Measurements from ENCODE around the gene EID2B. TPM values are rescaled to one million over a fixed set of nuclear protein-coding genes. Genes with fewer than 3 reads are reported as not detected.

EID2B gene
- polyA plus RNA-seq, 2 donors: 0.57 to 0.80 TPM

DNA sequence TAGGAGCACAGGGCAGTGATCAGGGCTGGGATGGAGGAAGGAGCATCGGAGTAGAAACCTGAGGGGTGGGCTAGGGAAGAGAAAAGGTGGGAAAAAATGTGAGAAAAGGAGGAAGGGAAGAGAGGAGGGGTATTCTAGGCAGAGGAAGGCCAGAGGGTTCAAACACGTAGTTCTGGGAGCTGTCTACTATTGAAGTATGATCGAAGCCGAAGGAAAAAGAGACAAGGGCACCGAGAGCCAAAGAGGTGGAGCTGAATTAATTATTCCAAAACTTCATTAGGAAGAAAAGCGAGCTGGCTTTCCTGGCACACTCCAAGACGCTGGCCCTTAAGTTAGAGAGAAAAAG, 26.1 kb downstream of the EID2B start:
- H3K27ac ChIP-seq (ENCODE audit: low read depth in 2 of 2, low read length in 1 of 2): no peak overlapping the region
- peak overlapping the region in 1 of 2 donors; percentile 46 for H3K4me3 ChIP-seq (ENCODE audit: low read depth in 1 of 2, low read length in 2 of 2)
- no peaks in the 10 kb centered on the region for H3K36me3 ChIP-seq (ENCODE audit: control insufficient read depth in 2 of 2, insufficient read depth in 2 of 2, low read length in 1 of 2)
- peaks cover 0 to 15% of the 10 kb centered on the region in 2 donors for H3K27me3 ChIP-seq (ENCODE audit: control insufficient read depth in 1 of 2, insufficient read depth in 2 of 2, low read length in 2 of 2)
- 55 to 64% methylated on average over 7 of the region's 7 CpGs for WGBS, 2 donors
- peaks cover 7 to 12% of the 10 kb centered on the region in 2 donors for H3K4me1 ChIP-seq (ENCODE audit: control insufficient read depth in 2 of 2, insufficient read depth in 2 of 2, low read length in 1 of 2)
- H3K9me3 ChIP-seq (ENCODE audit: control insufficient read depth in 2 of 2, insufficient read depth in 1 of 2, low read depth in 1 of 2, low read length in 1 of 2): peaks cover 0 to 4% of the 10 kb centered on the region in 2 donors

DNA sequence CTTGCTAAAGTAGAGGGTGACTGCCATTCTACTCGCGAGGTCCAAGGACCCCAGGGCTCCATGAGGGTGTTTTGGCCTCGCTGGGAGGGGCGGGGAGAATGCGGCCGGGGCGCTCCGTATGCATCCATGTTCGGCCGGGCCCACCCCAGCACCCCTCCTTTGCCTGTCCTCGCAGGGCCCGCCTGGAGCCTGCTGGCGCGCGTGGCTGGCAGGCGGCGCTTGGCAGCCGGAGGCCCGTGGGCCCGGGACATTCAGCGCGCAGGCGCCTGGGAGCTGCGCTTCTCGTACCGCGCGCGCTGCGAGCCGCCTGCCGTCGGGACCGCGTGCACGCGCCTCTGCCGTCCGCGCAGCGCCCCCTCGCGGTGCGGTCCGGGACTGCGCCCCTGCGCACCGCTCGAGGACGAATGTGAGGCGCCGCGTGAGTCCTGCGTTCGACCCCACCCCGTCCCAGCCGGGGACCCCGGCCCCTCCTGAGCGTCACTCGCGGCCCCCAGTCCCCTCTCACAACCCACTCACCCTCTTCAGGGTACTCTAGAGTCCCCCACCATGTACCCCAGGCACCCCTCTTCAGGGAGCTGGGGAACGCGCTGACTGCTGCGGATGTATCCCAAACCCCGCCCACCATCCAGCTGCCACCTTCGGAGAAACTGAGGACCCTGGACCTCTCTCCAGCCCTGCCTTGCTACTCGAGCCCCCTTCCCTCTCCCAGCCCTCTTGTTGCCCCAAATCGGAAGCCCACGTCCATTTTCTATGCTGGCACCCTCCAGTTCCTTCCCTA, 29.8 kb downstream of the EID2B start:
- 18 to 20% methylated on average over 51 to 69 of the region's 69 CpGs for WGBS, 2 donors
- H3K4me1 ChIP-seq (ENCODE audit: control insufficient read depth in 2 of 2, insufficient read depth in 2 of 2, low read length in 1 of 2): peaks cover 8 to 14% of the 10 kb centered on the region in 2 donors
- no peak overlapping the region for H3K27ac ChIP-seq (ENCODE audit: low read depth in 2 of 2, low read length in 1 of 2)
- H3K36me3 ChIP-seq (ENCODE audit: control insufficient read depth in 2 of 2, insufficient read depth in 2 of 2, low read length in 1 of 2): no peaks in the 10 kb centered on the region
- H3K4me3 ChIP-seq (ENCODE audit: low read depth in 1 of 2, low read length in 2 of 2): no peak overlapping the region
- H3K9me3 ChIP-seq (ENCODE audit: control insufficient read depth in 2 of 2, insufficient read depth in 1 of 2, low read depth in 1 of 2, low read length in 1 of 2): peaks cover 0 to 4% of the 10 kb centered on the region in 2 donors
- H3K27me3 ChIP-seq (ENCODE audit: control insufficient read depth in 1 of 2, insufficient read depth in 2 of 2, low read length in 2 of 2): peaks cover 0 to 12% of the 10 kb centered on the region in 2 donors

DNA sequence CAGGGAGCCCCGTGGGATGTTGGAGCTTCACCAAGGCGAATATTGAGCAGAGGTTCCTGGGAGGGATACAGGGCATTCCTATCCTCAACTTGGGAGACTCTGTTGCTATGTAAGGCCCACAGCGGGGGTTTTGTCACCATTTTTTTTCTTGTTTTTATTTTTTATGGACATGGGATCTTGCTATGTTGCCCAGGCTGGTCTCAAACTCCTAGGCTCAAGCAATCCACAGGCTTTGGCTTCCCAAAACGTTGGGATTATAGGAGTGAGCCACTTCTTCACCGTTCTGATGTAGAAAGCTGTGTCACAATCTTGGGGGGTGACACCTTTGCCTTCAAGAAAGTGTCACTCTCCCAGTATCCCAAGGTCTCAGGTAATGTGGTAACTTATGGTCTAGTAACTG, 31.3 kb downstream of the EID2B start:
- no peak overlapping the region for H3K4me3 ChIP-seq (ENCODE audit: low read depth in 1 of 2, low read length in 2 of 2)

DNA sequence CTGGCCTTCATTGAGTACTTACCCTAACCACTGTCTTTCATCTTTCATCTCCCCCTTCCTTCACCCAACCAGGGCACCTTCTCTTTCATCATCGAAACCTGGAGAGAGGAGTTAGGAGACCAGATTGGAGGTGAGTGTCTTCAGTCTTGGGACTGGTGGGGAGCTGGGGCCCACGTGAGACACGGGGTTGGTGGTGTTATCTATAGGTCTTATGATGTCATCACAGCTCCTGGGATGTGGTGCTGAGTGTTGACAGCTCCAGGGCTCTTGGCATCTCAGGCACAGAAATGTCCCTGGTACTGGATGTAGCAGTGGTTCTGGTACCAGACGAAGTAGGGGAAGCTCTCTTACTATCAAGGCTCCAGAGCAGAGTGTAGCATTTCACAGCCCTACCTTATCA, 32.1 kb downstream of the EID2B start:
- peaks cover 0 to 6% of the 10 kb centered on the region in 2 donors for H3K27me3 ChIP-seq (ENCODE audit: control insufficient read depth in 1 of 2, insufficient read depth in 2 of 2, low read length in 2 of 2)
- H3K27ac ChIP-seq (ENCODE audit: low read depth in 2 of 2, low read length in 1 of 2): no peak overlapping the region
- H3K36me3 ChIP-seq (ENCODE audit: control insufficient read depth in 2 of 2, insufficient read depth in 2 of 2, low read length in 1 of 2): no peaks in the 10 kb centered on the region
- H3K4me3 ChIP-seq (ENCODE audit: low read depth in 1 of 2, low read length in 2 of 2): no peak overlapping the region
- WGBS, 2 donors: 51 to 60% methylated on average over 4 of the region's 4 CpGs
- H3K4me1 ChIP-seq (ENCODE audit: control insufficient read depth in 2 of 2, insufficient read depth in 2 of 2, low read length in 1 of 2): peaks cover 3 to 4% of the 10 kb centered on the region in 2 donors
- peaks cover 0 to 2% of the 10 kb centered on the region in 2 donors for H3K9me3 ChIP-seq (ENCODE audit: control insufficient read depth in 2 of 2, insufficient read depth in 1 of 2, low read depth in 1 of 2, low read length in 1 of 2)

More for the DNA sequence above, 31.3 kb downstream of the EID2B start:
- Histone ChIP-seq H3K9me3 (ENCODE audit: control insufficient read depth in 2 of 2, insufficient read depth in 1 of 2, low read depth in 1 of 2, low read length in 1 of 2) (peaks cover 0 to 2% of the 10 kb centered on the region in 2 donors), H3K4me1 (ENCODE audit: control insufficient read depth in 2 of 2, insufficient read depth in 2 of 2, low read length in 1 of 2) (peaks cover 3 to 4% of the 10 kb centered on the region in 2 donors), H3K27ac (ENCODE audit: low read depth in 2 of 2, low read length in 1 of 2) (no peak overlapping the region), H3K27me3 (ENCODE audit: control insufficient read depth in 1 of 2, insufficient read depth in 2 of 2, low read length in 2 of 2) (peaks cover 0 to 6% of the 10 kb centered on the region in 2 donors), H3K36me3 (ENCODE audit: control insufficient read depth in 2 of 2, insufficient read depth in 2 of 2, low read length in 1 of 2) (no peaks in the 10 kb centered on the region)
- 76% methylated on average over 5 of the region's 5 CpGs for whole genome bisulfite sequencing, 2 donors

DNA sequence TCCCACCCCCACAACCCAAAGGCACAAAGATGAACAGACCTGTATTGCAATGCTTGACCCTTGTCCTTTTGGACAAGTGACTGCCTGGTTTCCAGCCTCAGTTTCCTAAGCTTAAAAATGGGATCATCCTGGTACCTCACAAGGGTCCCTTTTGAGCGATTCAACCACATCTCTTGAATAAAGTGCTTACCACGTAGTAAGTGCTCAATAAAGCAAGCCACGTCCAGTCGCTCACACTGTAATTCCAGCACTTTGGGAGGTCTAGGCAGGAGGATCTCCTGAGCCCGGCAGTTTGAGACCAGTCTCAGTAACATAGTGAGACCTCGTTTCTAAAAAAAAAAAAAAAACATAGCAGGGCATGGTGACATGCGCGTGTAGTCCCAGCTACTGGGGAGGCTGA, 32.7 kb downstream of the EID2B start:
- peaks cover 3 to 4% of the 10 kb centered on the region in 2 donors for H3K4me1 ChIP-seq (ENCODE audit: control insufficient read depth in 2 of 2, insufficient read depth in 2 of 2, low read length in 1 of 2)
- H3K9me3 ChIP-seq (ENCODE audit: control insufficient read depth in 2 of 2, insufficient read depth in 1 of 2, low read depth in 1 of 2, low read length in 1 of 2): peaks cover 0 to 2% of the 10 kb centered on the region in 2 donors
- peaks cover 0 to 6% of the 10 kb centered on the region in 2 donors for H3K27me3 ChIP-seq (ENCODE audit: control insufficient read depth in 1 of 2, insufficient read depth in 2 of 2, low read length in 2 of 2)
- no peak overlapping the region for H3K27ac ChIP-seq (ENCODE audit: low read depth in 2 of 2, low read length in 1 of 2)
- no peak overlapping the region for H3K4me3 ChIP-seq (ENCODE audit: low read depth in 1 of 2, low read length in 2 of 2)
- no peaks in the 10 kb centered on the region for H3K36me3 ChIP-seq (ENCODE audit: control insufficient read depth in 2 of 2, insufficient read depth in 2 of 2, low read length in 1 of 2)
- 77 to 81% methylated on average over 8 of the region's 8 CpGs for WGBS, 2 donors

DNA sequence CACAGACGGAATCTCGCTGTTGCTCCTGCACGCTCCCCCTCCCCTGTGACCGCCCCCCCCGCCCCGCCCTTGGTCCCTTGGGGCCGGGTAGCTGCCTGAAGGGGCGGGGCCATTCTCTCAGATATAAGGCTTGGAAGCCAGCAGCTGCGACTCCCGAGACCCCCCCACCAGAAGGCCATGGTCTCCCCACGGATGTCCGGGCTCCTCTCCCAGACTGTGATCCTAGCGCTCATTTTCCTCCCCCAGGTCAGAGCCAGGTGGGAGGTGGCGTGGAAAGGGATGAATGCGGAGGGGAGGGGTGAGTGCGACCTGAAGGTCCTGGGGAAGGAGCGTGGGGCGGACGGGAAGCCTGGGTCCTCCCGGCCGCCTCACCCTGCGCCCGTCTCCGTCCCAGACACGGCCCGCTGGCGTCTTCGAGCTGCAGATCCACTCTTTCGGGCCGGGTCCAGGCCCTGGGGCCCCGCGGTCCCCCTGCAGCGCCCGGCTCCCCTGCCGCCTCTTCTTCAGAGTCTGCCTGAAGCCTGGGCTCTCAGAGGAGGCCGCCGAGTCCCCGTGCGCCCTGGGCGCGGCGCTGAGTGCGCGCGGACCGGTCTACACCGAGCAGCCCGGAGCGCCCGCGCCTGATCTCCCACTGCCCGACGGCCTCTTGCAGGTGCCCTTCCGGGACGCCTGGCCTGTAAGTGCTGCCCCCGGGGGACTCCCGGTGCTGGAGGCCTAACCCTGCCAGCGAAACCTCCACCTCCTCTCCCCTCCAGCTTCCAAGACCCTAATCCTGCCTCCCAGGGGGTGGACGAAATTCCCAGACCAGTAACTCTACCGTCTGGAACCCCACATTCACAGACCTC, 33.6 kb downstream of the EID2B start, which contains the start of gene DLL3:
Gene DLL3, plus strand, starts transcription at position 150 of the 845 bp plus-strand sequence. Its CDS starts 28 bp downstream, at position 178.
- H3K27ac ChIP-seq (ENCODE audit: low read depth in 2 of 2, low read length in 1 of 2): no peak within 1 kb of the TSS
- H3K4me1 ChIP-seq (ENCODE audit: control insufficient read depth in 2 of 2, insufficient read depth in 2 of 2, low read length in 1 of 2): peaks cover 3 to 4% of the 10 kb centered on the region in 2 donors
- peaks cover 0 to 6% of the 10 kb centered on the region in 2 donors for H3K27me3 ChIP-seq (ENCODE audit: control insufficient read depth in 1 of 2, insufficient read depth in 2 of 2, low read length in 2 of 2)
- no peaks in the 10 kb centered on the region for H3K36me3 ChIP-seq (ENCODE audit: control insufficient read depth in 2 of 2, insufficient read depth in 2 of 2, low read length in 1 of 2)
- peaks cover 0 to 2% of the 10 kb centered on the region in 2 donors for H3K9me3 ChIP-seq (ENCODE audit: control insufficient read depth in 2 of 2, insufficient read depth in 1 of 2, low read depth in 1 of 2, low read length in 1 of 2)
- no peak within 1 kb of the TSS for H3K4me3 ChIP-seq (ENCODE audit: low read depth in 1 of 2, low read length in 2 of 2)
- 1 to 2% methylated on average over 40 to 60 of the region's 60 CpGs for WGBS, 2 donors

DNA sequence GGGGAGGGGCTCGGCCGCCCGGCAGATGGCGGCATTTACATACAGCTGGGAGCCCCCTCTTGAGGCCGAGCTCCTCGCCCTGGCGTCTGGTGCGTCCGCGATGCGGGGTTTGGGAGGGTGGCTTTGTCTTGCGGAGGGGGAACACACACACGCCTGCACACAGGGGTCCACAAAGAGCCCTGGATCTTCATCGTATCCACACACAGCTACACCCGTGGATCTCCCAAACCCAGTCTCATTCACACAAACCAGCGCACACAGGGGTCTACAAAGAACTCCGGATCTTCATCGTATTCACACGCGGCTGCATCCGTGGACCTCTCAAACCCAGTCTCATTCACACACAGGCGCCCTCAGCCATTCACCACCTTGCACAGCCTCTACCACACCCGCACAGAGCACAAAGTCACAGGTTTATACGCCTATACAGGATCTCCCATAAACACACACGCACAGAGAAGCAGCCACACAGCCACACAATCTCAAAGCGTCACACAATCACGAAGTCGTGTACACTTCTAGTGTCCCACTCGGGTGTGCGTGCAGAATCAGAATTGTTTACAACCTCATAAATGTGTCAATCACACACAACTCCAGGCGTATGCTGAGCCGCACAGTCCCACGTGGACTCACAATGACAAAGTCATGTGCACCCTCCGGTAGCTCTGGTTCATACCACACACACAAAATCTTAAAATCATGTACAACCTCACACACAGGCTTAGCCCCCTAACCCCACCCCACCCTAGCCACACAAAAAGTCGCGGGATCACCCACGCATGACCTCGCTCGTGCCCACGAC, 34.5 kb downstream of the EID2B start:
- WGBS, 2 donors: 2% methylated on average over 40 of the region's 40 CpGs

DNA sequence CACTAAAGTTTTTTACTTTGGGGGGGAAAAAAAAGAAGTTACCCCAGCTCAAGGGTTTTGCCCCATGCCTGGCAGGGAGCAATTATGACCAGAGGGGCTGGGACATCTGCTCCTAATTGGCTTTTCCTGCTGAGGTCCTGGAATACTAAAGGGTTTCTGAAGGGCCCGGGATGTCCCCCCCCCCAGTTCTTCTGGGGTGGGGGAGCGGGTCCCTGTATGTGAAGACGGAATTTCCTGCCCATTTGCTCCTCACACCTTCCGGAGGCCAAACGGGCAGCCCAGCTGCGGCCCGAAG, 35.0 kb downstream of the EID2B start:
- Histone ChIP-seq H3K4me3 (ENCODE audit: low read depth in 1 of 2, low read length in 2 of 2) (no peak overlapping the region), H3K36me3 (ENCODE audit: control insufficient read depth in 2 of 2, insufficient read depth in 2 of 2, low read length in 1 of 2) (no peaks in the 10 kb centered on the region), H3K27ac (ENCODE audit: low read depth in 2 of 2, low read length in 1 of 2) (no peak overlapping the region), H3K27me3 (ENCODE audit: control insufficient read depth in 1 of 2, insufficient read depth in 2 of 2, low read length in 2 of 2) (peaks cover 0 to 6% of the 10 kb centered on the region in 2 donors), H3K9me3 (ENCODE audit: control insufficient read depth in 2 of 2, insufficient read depth in 1 of 2, low read depth in 1 of 2, low read length in 1 of 2) (no peaks in the 10 kb centered on the region), H3K4me1 (ENCODE audit: control insufficient read depth in 2 of 2, insufficient read depth in 2 of 2, low read length in 1 of 2) (peaks cover 2 to 3% of the 10 kb centered on the region in 2 donors)
- 1% methylated on average over 7 of the region's 7 CpGs for WGBS, 2 donors

More for the DNA sequence above, 34.5 kb downstream of the EID2B start:
- Histone ChIP-seq H3K4me1 (ENCODE audit: control insufficient read depth in 2 of 2, insufficient read depth in 2 of 2, low read length in 1 of 2) (peaks cover 3 to 4% of the 10 kb centered on the region in 2 donors), H3K27ac (ENCODE audit: low read depth in 2 of 2, low read length in 1 of 2) (no peak overlapping the region), H3K36me3 (ENCODE audit: control insufficient read depth in 2 of 2, insufficient read depth in 2 of 2, low read length in 1 of 2) (no peaks in the 10 kb centered on the region), H3K4me3 (ENCODE audit: low read depth in 1 of 2, low read length in 2 of 2) (no peak overlapping the region), H3K9me3 (ENCODE audit: control insufficient read depth in 2 of 2, insufficient read depth in 1 of 2, low read depth in 1 of 2, low read length in 1 of 2) (peaks cover 0 to 2% of the 10 kb centered on the region in 2 donors), H3K27me3 (ENCODE audit: control insufficient read depth in 1 of 2, insufficient read depth in 2 of 2, low read length in 2 of 2) (peaks cover 0 to 6% of the 10 kb centered on the region in 2 donors)

DNA sequence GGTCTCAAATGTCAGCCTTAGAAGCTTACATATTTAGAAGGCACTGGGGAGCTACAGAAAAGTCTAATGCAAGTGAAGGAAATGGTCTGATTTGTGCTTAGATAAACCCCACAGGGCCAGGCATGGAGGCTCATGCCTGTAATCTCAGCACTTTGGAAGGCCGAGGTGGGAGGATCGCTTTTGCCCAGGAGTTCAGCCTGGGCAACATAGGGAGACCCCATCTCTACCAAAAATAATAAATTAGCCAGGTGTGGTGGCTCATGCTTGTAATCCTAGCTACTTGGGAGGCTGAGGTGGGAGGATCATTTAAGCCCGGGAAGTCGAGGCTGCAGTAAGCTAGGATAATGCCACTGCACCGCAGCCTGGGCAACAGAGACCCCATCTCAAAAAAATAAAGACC, 36.6 kb downstream of the EID2B start:
- Histone ChIP-seq H3K4me3 (ENCODE audit: low read depth in 1 of 2, low read length in 2 of 2) (no peak overlapping the region), H3K27ac (ENCODE audit: low read depth in 2 of 2, low read length in 1 of 2) (no peak overlapping the region), H3K27me3 (ENCODE audit: control insufficient read depth in 1 of 2, insufficient read depth in 2 of 2, low read length in 2 of 2) (peaks cover 0 to 6% of the 10 kb centered on the region in 2 donors), H3K9me3 (ENCODE audit: control insufficient read depth in 2 of 2, insufficient read depth in 1 of 2, low read depth in 1 of 2, low read length in 1 of 2) (no peaks in the 10 kb centered on the region), H3K4me1 (ENCODE audit: control insufficient read depth in 2 of 2, insufficient read depth in 2 of 2, low read length in 1 of 2) (peaks cover 2 to 3% of the 10 kb centered on the region in 2 donors), H3K36me3 (ENCODE audit: control insufficient read depth in 2 of 2, insufficient read depth in 2 of 2, low read length in 1 of 2) (no peaks in the 10 kb centered on the region)
- WGBS, 2 donors: 81 to 86% methylated on average over 5 of the region's 5 CpGs

Data from esophagus (tissue), 2 donors.